ENCODE results near the gene KATNAL1. TPM values are rescaled to one million over a fixed set of nuclear protein-coding genes. Genes with fewer than 3 reads are reported as not detected.

The KATNAL1 gene
- total and polyA plus RNA-seq, 8 donors = 1.2 to 24.2 (median 4.2) TPM

GRCh38 chr13:30305456-30305970 lies 1.8 kb downstream of the KATNAL1 start:
- TF ChIP-seq EP300 (IDR thresholded peaks at IDR 0.05) (no peak), POLR2A (IDR thresholded peaks at IDR 0.05) (no peak), POLR2AphosphoS5 (IDR thresholded peaks at IDR 0.05) (no peak)
- TF ChIP-seq, protein P1, sequence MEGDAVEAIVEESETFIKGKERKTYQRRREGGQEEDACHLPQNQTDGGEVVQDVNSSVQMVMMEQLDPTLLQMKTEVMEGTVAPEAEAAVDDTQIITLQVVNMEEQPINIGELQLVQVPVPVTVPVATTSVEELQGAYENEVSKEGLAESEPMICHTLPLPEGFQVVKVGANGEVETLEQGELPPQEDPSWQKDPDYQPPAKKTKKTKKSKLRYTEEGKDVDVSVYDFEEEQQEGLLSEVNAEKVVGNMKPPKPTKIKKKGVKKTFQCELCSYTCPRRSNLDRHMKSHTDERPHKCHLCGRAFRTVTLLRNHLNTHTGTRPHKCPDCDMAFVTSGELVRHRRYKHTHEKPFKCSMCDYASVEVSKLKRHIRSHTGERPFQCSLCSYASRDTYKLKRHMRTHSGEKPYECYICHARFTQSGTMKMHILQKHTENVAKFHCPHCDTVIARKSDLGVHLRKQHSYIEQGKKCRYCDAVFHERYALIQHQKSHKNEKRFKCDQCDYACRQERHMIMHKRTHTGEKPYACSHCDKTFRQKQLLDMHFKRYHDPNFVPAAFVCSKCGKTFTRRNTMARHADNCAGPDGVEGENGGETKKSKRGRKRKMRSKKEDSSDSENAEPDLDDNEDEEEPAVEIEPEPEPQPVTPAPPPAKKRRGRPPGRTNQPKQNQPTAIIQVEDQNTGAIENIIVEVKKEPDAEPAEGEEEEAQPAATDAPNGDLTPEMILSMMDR (IDR thresholded peaks at IDR 0.05) = no peak
- Histone ChIP-seq H3K4me1 (peaks cover 0 to 69% (median 33%) of the 10 kb centered on the region in 4 donors), H3K27me3 (no peaks in the 10 kb centered on the region), H3K4me3 (no peak overlapping the region), H3K36me3 (peaks cover 0 to 3% (median 0%) of the 10 kb centered on the region in 4 donors), H3K27ac (no peak overlapping the region), H3K9me3 (no peaks in the 10 kb centered on the region)
- intact Hi-C loops (cut with DNase I; ENCODE audit: low total_unique reads) = no loop called here
- DNase-seq = no peak
- WGBS, 5 donors = 57 to 97% (median 88%) methylated on average over 1 of the region's 1 CpG

DNA sequence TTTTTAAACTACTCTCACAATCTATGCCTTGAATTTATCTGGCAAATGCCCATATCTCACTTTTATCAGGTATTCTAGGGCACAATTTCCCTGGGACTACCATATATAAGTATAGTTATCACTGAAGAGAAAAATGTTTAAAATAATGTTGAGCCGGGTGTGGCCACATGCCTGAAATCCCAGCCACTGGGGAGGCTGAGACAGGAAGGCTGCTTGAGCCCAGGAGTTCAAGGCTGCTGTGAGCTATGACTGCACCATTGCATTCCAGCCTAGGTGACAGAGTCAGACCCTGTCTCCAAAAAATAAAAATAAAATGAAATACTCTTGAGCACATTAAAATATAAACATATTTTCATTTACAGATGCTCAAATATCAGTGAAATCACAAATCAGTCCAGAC lies 4.1 kb downstream of the KATNAL1 start:
- no peak overlapping the region for H3K27ac ChIP-seq
- no peak for DNase-seq
- no peaks in the 10 kb centered on the region for H3K9me3 ChIP-seq
- no peaks in the 10 kb centered on the region for H3K27me3 ChIP-seq
- H3K36me3 ChIP-seq = no peaks in the 10 kb centered on the region
- H3K4me1 ChIP-seq = peaks cover 0 to 63% (median 31%) of the 10 kb centered on the region in 4 donors
- intact Hi-C loops (cut with DNase I; ENCODE audit: low total_unique reads) = no loop called here
- no peak for TF ChIP-seq POLR2AphosphoS5 (IDR thresholded peaks at IDR 0.05)
- TF ChIP-seq POLR2A (IDR thresholded peaks at IDR 0.05) = no peak
- TF ChIP-seq, protein P1 (IDR thresholded peaks at IDR 0.05) = no peak
- no peak for TF ChIP-seq EP300 (IDR thresholded peaks at IDR 0.05)
- WGBS, 5 donors = 17 to 44% (median 27%) methylated on average over 1 of the region's 1 CpG
- no peak overlapping the region for H3K4me3 ChIP-seq

DNA sequence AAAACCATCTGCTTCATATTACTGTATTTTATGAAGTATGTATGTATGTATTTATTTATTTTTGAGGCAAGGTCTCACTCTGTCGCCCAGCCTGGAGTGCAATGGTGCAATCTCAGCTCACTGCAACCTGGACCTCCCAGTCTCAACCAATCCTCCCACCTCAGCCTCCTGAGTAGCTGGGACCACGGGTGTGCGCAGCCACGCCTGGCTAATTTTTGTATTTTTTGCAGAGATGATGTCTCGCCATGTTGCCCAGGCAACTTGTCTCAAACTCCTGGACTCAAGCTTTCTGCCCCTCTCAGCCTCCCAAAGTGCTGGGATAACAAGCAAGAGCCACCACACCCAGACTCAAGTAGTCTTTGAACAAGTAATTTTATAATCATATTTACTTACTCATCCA lies 5.5 kb downstream of the KATNAL1 start:
- Histone ChIP-seq H3K27me3 (no peaks in the 10 kb centered on the region), H3K9me3 (no peaks in the 10 kb centered on the region), H3K4me3 (no peak overlapping the region), H3K36me3 (no peaks in the 10 kb centered on the region), H3K27ac (no peak overlapping the region), H3K4me1 (peaks cover 0 to 55% (median 25%) of the 10 kb centered on the region in 4 donors)
- 71 to 96% (median 93%) methylated on average over 5 of the region's 5 CpGs for WGBS, 5 donors
- DNase-seq = no peak
- TF ChIP-seq, protein P1 (IDR thresholded peaks at IDR 0.05) = no peak
- TF ChIP-seq EP300 (IDR thresholded peaks at IDR 0.05) (no peak), POLR2AphosphoS5 (IDR thresholded peaks at IDR 0.05) (no peak), POLR2A (IDR thresholded peaks at IDR 0.05) (no peak)
- intact Hi-C loops (cut with DNase I; ENCODE audit: low total_unique reads) = no loop called here

DNA sequence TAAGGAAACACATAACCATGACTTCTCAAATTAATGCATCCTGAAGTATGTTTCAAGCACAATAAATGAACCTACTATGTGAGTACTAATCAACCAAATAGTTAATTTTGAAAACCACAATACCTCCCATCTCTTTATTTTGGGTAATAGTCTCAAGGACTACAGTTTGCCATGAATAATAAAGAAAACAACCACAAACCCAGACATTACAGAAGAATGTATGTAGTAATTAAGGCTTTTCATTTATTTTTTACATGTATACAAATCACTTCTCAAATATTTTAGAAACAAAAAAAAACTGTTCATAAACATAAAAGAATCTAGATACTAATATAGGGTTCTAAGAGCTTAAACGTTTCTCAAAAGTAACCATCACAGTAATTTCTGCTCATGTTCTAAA lies 6.8 kb downstream of the KATNAL1 start:
- Histone ChIP-seq H3K4me1 (peaks cover 0 to 44% (median 18%) of the 10 kb centered on the region in 4 donors), H3K36me3 (no peaks in the 10 kb centered on the region), H3K4me3 (no peak overlapping the region), H3K27ac (no peak overlapping the region), H3K27me3 (no peaks in the 10 kb centered on the region), H3K9me3 (no peaks in the 10 kb centered on the region)
- intact Hi-C loops (cut with DNase I; ENCODE audit: low total_unique reads) = no loop called here
- 67 to 87% (median 84%) methylated on average over 1 of the region's 1 CpG for whole genome bisulfite sequencing, 5 donors
- TF ChIP-seq, protein P1 (IDR thresholded peaks at IDR 0.05) = no peak
- TF ChIP-seq POLR2AphosphoS5 (IDR thresholded peaks at IDR 0.05) = no peak
- TF ChIP-seq EP300 (IDR thresholded peaks at IDR 0.05) = no peak
- TF ChIP-seq POLR2A (IDR thresholded peaks at IDR 0.05) = no peak
- no peak for DNase-seq
